Measurements from ENCODE around the gene ESR1. TPM values are rescaled to one million over a fixed set of nuclear protein-coding genes. Genes with fewer than 3 reads are reported as not detected.

The ESR1 gene
- total RNA-seq = 1 to 10 TPM in 8 of 10 donors, under 1 TPM in 2; 0.68 to 1.9 (median 1.3) TPM
- polyA plus RNA-seq = under 1 TPM; 0.09 to 0.29 TPM
- long read RNA-seq, donor 1 = 0 reads
- long read RNA-seq, donor 2, partial matches to known transcripts = 0 of 1 reads
- long read RNA-seq, donor 2, other reads (novel, unspliced or antisense) = 1 of 1 reads
- long read RNA-seq, donor 3, partial matches to known transcripts = 0 of 2 reads
- long read RNA-seq, donor 3, other reads (novel, unspliced or antisense) = 2 of 2 reads

DNA sequence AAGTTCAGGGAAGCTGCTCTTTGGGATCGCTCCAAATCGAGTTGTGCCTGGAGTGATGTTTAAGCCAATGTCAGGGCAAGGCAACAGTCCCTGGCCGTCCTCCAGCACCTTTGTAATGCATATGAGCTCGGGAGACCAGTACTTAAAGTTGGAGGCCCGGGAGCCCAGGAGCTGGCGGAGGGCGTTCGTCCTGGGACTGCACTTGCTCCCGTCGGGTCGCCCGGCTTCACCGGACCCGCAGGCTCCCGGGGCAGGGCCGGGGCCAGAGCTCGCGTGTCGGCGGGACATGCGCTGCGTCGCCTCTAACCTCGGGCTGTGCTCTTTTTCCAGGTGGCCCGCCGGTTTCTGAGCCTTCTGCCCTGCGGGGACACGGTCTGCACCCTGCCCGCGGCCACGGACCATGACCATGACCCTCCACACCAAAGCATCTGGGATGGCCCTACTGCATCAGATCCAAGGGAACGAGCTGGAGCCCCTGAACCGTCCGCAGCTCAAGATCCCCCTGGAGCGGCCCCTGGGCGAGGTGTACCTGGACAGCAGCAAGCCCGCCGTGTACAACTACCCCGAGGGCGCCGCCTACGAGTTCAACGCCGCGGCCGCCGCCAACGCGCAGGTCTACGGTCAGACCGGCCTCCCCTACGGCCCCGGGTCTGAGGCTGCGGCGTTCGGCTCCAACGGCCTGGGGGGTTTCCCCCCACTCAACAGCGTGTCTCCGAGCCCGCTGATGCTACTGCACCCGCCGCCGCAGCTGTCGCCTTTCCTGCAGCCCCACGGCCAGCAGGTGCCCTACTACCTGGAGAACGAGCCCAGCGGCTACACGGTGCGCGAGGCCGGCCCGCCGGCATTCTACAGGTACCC, at the start of gene ESR1:
Gene ESR1 (plus strand): TSS at position 170 of the 858 bp plus-strand sequence. CDS start 231 bp downstream, at position 401.
- Histone ChIP-seq H3K27ac (no peak within 1 kb of the TSS), H3K36me3 (no peaks in the 10 kb centered on the region), H3K27me3 (peaks cover 0 to 59% (median 33%) of the 10 kb centered on the region in 7 donors), H3K9me3 (no peaks in the 10 kb centered on the region), H3K4me1 (peaks cover 0 to 41% (median 31%) of the 10 kb centered on the region in 9 donors), H3K4me3 (peak within 1 kb of the TSS; percentile 16 to 56 (median 47))
- intact Hi-C loops (cut with DNase I) = no loop called here
- peak in 7 of 8 donors; percentile 15 to 53 (median 31) for ATAC-seq
- TF ChIP-seq, protein P1, sequence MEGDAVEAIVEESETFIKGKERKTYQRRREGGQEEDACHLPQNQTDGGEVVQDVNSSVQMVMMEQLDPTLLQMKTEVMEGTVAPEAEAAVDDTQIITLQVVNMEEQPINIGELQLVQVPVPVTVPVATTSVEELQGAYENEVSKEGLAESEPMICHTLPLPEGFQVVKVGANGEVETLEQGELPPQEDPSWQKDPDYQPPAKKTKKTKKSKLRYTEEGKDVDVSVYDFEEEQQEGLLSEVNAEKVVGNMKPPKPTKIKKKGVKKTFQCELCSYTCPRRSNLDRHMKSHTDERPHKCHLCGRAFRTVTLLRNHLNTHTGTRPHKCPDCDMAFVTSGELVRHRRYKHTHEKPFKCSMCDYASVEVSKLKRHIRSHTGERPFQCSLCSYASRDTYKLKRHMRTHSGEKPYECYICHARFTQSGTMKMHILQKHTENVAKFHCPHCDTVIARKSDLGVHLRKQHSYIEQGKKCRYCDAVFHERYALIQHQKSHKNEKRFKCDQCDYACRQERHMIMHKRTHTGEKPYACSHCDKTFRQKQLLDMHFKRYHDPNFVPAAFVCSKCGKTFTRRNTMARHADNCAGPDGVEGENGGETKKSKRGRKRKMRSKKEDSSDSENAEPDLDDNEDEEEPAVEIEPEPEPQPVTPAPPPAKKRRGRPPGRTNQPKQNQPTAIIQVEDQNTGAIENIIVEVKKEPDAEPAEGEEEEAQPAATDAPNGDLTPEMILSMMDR (IDR thresholded peaks at IDR 0.05) = no peak
- peak in 1 of 2 donors; percentile 19 for DNase-seq
- WGBS, 2 donors = 4 to 6% methylated on average over 73 of the region's 73 CpGs

DNA sequence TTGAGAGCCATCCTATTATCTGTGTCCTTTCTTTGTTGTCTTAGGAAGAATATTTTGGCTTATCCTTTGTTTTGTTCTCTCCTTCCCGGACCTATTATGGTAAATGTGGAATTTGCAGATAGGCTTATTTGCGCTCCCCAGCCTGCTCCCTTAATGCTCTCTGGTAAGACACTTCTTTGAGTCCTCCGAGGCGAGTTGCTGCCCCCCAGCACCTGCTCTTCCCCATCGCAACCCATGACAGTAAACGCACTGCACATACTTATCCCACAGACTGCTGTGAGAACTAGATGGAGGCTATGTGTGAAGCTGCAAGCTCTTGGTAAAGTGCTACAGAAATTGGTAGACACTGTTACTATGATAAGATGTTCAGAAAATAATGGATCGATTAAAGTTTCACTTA, 47.0 kb upstream of the ESR1 start:
- H3K27ac ChIP-seq = no peak overlapping the region
- no peaks in the 10 kb centered on the region for H3K36me3 ChIP-seq
- TF ChIP-seq, protein P1 (IDR thresholded peaks at IDR 0.05) = no peak
- DNase-seq = no peak
- ATAC-seq = no peak
- WGBS, 2 donors = 88 to 90% methylated on average over 7 of the region's 7 CpGs
- H3K9me3 ChIP-seq = no peaks in the 10 kb centered on the region
- H3K4me3 ChIP-seq = no peak overlapping the region
- intact Hi-C loops (cut with DNase I) = loop anchor here in 5 of 10 donors (5.0 to 10.0 kb wide), 5 partner anchors 352 to 514 kb away; no protein-coding TSS in a partner anchor
- H3K27me3 ChIP-seq = no peaks in the 10 kb centered on the region
- peaks cover 0 to 30% (median 15%) of the 10 kb centered on the region in 9 donors for H3K4me1 ChIP-seq

DNA sequence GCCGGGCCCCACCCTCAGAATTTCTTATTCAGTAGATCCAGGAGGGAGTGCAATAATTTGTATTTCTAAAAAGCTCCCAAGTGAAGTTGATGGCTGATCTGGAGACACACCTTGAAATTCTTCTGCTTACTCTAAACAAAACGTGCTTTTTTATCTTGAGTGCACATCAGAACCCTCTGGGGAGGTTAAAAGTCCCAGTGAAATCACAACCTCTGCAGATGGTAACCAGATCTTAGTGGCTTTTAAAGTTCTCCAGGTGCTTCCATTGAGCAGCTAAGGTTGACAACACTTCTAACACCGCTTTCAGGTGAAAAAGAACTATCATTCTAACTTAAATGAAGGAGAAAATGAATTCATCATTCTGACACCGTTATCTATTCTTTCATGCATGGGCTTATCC, 45.6 kb upstream of the ESR1 start:
- H3K27me3 ChIP-seq = no peaks in the 10 kb centered on the region
- no peak overlapping the region for H3K27ac ChIP-seq
- H3K4me1 ChIP-seq = peaks cover 0 to 32% (median 15%) of the 10 kb centered on the region in 9 donors
- no peaks in the 10 kb centered on the region for H3K36me3 ChIP-seq
- no peaks in the 10 kb centered on the region for H3K9me3 ChIP-seq
- intact Hi-C loops (cut with DNase I) = loop anchor here in 5 of 10 donors (5.0 to 10.0 kb wide), 5 partner anchors 350 to 513 kb away; no protein-coding TSS in a partner anchor
- WGBS, 2 donors = 80% methylated on average over 4 of the region's 4 CpGs
- TF ChIP-seq, protein P1 (IDR thresholded peaks at IDR 0.05) = no peak
- H3K4me3 ChIP-seq = no peak overlapping the region
- DNase-seq (no peak), ATAC-seq (no peak)

DNA sequence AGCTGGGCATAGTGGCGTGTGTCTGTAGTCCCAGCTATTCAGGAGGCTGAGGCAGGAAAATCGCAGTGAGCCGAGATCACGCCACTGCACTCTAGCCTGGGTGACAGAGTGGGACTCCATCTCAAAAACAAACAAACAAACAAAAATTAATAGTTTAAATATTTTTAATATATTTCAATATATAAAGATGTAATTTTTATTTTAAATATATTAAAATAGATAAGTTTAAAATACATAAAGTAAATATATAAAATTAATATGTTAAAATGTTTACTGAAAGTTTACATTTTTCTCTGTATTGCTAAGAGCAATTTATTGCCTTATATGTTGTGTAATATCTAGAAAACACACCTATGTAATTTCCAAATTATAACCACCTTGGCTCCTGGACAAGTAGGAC, 44.7 kb upstream of the ESR1 start:
- WGBS, 2 donors = 96 to 97% methylated on average over 4 of the region's 4 CpGs
- no peak for ATAC-seq
- peaks cover 0 to 27% (median 12%) of the 10 kb centered on the region in 9 donors for H3K4me1 ChIP-seq
- no peaks in the 10 kb centered on the region for H3K27me3 ChIP-seq
- intact Hi-C loops (cut with DNase I) = loop anchor here in 5 of 10 donors (5.0 to 10.0 kb wide), 5 partner anchors 349 to 512 kb away; no protein-coding TSS in a partner anchor
- H3K36me3 ChIP-seq = no peaks in the 10 kb centered on the region
- H3K9me3 ChIP-seq = no peaks in the 10 kb centered on the region
- H3K4me3 ChIP-seq = peak overlapping the region in 6 of 10 donors; percentile 39 to 52 (median 44)
- TF ChIP-seq, protein P1 (IDR thresholded peaks at IDR 0.05) = no peak
- H3K27ac ChIP-seq = peak overlapping the region in 1 of 10 donors; percentile 81
- no peak for DNase-seq

All from heart right ventricle (tissue), 16 donors.